Fibroblast of skin of right biceps (primary cell): ENCODE measurements around the gene ABCC9.

Experiments
- DNase-seq: peaks from one replicate; pipeline ENCODE4 v3.0.0-alpha.2; 2013

ABCC9 gene

GRCh38 chr12:21865846-21866245 lies 75.4 kb downstream of the ABCC9 start:
- DNase-seq, result no peak

- no peak for DNase-seq
These were observed 80.7 kb downstream of the ABCC9 start for GRCh38 chr12:21860534-21860933.

GRCh38 chr12:21860128-21860527 lies 81.1 kb downstream of the ABCC9 start:
- DNase-seq, result no peak

DNA sequence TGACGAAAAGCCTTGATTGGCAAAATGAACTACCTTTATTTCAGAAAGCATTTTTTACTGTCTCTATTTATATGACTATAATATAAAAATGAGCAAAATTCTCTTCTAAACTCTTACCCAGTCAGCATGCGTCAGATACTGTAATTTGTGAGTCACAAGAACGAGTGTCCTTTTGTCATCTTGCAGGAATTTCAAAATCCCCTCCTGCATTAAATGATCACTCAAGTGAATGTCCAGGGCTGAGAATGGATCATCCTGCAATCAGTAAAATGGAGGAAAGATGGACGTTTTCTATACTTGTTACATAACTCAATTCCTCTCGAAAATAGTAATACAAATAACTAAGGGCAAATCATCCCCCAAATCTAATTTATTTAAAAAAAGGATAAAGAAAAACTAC lies 89.0 kb downstream of the ABCC9 start:
- DNase-seq, result peak; percentile 78

GRCh38 chr12:21851151-21851550 lies 90.1 kb downstream of the ABCC9 start:
- no peak for DNase-seq

GRCh38 chr12:21850419-21850818 lies 90.8 kb downstream of the ABCC9 start:
- DNase-seq, result no peak

- no peak for DNase-seq
These were observed 91.3 kb downstream of the ABCC9 start for GRCh38 chr12:21849878-21850277.

DNA sequence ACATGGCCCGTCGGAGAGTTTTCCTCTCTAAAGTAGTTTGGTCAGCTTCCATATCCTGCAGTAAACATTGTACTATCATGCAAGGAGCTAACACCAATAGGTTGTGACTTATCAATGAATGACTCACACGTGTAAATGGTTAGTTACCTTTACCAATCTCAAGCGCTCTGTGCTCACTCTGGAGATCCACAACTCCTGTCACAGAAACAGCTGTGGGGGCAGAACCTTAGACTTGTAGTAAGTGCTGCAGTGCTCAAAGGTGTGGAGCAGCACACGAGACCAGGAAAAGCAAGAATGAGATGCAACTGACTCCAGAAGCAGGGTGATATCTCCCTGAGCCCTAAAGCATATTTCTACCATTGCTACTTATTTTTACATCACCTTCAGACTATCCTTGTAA lies 93.0 kb downstream of the ABCC9 start:
- DNase-seq, result no peak

- peak; percentile 7 for DNase-seq
These were observed 97.4 kb downstream of the ABCC9 start for GRCh38 chr12:21843795-21844194.

- DNase-seq, result no peak
These were observed 101.5 kb downstream of the ABCC9 start for GRCh38 chr12:21839776-21840175.

DNA sequence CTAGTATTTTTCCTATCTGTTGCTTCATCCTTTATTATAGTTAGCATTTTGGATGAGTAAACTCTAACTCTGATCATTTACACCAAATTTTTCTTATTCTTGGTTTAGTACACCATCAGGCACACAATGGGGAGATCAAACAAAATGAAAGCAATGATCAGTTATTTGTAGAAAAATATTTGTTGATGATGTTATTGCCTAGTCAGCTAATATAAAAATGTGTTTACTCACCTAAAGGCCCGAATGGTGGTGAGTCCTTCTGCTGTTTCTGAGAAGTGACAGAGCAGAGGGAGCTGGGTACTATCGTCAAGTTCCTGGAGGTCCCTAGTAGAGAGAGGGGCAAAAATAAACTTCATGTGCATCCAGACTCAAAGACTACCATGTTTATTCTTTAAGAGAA lies 103.4 kb downstream of the ABCC9 start:
- DNase-seq, result no peak

DNA sequence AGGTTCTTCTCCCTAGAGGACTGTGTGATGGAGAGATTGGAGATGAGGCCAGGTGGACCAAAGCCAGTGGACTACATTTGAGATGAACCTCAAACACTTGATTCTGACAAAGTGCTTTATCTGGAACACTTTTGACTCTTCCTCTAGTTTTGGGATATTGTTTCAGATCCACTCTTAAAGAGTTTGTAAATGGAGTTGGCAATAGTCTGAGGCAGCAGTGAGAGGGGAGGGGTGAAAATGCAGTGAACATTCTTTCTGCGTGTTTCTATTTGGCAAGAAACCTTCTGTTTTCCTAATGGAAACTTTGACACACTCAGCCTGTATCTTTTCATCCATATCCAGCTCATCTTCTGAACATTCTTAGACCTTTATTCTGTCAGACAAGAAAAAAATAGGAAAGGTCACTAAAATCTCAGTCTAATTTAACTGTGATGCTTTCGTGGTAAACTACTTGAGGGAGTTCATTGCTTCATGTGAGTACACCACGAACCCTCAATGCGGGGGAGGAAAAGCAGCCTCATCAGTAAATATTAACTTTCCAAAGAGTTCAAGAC lies 109.4 kb downstream of the ABCC9 start:
- peak; percentile 59 for DNase-seq

- DNase-seq, result peak; percentile 2
These were observed 112.4 kb downstream of the ABCC9 start for GRCh38 chr12:21828779-21829178.

DNA sequence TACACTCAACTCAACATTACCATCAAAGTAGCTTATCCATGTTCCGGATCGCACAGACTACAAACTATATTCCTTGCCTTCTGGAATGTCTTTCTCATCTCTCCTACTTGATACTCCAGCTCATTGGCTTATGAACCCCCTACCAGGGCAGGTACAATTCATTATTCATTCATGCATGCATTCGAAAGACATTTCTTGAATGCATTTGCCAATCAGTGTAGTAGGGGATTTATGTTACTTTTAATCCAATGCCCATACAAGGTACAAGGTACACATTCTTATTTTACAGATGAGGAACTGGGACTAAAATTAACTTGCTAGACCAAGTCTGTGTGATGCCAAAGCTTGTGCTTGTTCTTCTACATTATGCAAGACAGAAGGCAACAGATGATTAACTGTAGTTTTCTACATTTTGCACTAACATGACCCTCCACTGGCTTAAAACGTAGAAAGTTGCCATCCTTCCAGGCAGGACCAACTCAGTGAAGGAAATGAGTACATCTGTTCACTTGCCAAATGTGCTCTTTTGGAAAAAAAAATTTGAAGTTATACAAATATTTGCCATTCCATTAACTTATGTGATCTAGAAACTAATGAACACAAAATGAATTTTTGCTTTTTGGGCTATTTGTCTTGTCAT lies 113.0 kb downstream of the ABCC9 start:
- peak; percentile 3 for DNase-seq

DNA sequence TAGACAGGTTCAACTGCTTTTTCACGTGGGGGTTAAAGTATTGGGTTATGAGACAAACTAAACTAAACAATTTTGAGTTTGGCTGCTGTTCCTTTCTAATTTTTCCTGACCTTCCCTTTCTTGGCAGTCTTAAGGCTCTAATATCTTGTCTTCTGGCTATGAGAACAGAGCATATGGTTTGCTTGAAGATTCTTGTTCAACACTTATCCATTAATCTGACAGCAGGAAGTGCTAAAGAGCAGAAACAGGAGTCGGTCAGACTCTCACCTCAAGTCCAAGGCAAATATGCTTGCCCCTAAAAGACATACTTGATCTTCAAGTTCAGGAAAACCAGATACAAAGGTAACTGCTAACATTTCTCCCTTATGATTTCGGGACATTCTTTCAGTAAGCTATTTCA lies 114.1 kb downstream of the ABCC9 start:
- no peak for DNase-seq

DNA sequence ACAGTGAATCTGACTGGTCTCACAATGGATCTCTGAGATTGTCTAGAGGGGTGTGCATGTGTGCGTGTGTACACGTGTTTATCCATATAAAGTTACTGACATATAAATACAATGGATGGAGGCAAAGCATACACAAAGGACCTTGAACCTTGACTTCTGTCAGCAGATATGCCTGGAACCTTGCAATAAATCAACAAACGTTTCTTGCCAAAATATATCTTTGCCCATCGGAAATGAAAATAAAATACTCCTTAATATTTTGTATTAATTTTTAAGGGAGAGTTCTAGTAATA lies 114.7 kb downstream of the ABCC9 start:
- DNase-seq, result no peak

DNA sequence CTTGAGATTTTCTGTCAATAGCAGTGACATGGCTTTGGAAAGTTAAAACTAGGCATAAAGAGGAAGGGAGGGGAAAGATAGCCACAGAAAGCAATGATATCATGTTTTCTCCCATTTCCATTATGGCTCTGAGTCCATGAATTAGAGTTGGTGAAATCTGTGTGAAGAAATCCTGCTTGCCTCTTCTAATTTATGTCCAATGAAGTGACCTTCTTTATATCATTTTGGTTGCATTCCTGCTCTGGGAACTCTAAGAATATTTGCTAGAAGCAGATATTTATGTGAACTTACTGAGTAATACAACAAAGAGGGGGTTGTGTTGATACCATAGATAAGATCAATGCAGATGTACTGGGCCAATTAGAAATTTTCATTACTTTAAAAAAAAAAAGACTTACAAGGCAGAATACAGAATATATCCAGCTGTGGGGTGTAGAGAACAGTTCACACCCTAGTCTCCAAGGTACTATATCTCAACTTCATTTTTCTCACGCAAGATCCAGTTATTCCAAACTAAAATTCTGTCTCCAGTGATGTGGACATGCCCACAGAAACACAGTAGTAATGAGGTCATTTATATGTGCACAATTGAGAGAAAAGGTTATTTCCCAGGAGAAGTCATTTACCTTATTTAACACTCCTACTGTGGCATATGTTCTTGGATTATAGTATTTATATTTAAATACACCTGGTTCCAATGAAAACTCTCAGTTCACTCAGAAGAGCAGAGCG lies 115.2 kb downstream of the ABCC9 start:
- DNase-seq, result no peak

DNA sequence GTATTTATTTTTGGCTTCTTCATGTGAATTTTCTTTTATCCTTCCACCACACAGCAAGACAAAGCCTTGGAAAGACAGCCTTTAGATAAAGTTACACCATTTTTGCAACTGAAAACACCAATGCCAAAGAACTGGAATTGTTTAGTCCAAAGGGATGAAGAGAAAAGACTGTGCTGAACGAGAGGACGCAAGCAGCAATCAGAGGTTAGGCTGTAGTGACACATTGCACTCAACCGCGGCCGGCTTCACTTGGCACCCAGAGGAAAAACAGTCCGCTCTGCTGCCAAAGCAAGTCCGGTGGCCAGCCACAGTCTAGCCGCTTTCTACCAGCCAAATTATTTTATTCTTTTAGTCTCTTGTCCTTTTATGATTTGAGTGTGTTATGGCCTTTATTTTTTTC lies 117.6 kb downstream of the ABCC9 start:
- DNase-seq, result no peak

DNA sequence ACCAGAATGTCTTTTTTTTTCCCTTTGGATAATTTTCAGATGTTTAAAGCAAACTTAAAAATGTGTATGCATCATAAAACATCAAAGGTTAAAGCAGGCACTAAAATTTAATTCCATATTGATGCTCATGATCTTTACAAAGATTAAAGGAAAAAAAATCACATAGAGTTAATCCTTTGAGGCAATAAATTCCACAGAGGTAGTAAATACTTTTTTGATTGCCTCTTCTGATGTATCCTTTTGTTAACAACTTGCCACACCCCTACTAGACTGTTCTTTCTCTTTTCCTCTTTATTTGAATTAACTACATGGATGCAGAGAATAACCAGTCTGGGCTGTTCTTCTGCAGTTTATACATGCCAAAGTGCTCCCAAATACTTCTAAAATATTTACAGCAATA lies 121.5 kb downstream of the ABCC9 start:
- DNase-seq, result no peak

DNA sequence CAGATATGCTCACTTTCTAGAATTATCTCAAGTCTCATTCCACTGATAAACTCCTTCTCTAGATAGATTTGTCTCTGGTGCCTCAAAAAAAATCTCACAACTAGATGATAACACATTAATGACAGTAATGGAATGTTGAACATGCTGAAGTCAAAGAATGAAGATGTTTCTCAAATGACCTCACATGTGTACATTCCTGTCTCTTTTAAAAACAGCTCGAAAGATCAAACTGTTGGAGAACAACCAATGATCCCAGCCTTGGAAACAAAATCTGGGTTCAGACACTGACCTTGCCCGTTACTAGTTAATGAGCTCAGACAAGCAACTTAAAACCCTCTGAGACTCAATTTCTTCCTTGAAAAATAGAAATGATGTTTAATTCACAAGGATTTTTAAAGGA lies 122.0 kb downstream of the ABCC9 start:
- peak; percentile 57 for DNase-seq

DNA sequence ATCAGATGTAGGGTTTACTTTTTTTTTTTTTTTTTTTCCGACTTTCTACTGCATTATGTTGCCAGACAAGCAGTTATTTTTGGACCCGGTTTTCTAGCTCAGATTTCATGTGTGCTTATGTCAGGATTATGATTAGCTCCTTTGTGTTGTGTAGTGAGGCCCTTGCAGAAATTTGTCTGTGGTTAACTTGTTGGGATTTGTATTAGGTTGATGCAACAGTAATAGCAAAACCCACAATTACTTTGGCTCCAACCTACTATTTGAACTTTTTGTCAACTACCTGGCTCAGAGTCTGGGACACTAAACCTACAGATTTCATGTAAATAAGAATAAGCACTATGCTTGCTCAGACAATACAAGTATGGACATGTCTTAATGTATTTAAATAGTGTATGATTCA lies 122.6 kb downstream of the ABCC9 start:
- peak; percentile 49 for DNase-seq

DNA sequence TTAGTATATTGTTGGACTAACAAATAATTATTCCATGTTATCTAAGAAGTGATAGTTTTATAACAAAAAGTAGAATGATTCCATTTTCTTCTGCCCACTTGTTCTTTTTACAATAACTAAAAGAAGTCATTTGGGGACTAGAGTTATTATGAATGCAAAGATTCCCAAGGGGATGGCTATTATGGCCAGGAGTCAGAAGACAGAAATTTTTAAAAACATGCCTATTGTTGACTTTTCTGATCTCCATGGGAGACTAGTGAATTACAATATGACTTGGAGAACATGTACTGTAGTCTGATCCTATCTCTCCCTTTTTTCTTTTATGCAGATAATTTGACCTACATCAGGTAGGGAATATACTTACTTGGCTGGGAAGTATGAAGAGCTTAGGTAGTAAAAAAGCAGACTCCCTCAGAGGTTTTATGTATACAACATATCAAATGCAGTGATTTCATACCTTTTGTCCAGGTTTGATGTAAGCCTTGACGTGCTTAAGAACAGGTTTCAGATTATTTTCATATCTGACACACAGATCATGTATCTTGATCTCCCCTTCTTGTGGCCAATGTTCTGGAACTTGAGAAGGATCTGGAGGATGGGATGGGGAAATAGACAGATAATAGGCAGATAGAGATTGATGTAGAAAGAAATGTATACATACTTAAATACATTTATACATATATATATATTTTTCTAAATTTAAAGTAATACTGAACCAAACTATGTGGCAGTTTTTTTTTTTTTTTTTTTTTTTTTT lies 125.7 kb downstream of the ABCC9 start:
- peak; percentile 9 for DNase-seq

DNA sequence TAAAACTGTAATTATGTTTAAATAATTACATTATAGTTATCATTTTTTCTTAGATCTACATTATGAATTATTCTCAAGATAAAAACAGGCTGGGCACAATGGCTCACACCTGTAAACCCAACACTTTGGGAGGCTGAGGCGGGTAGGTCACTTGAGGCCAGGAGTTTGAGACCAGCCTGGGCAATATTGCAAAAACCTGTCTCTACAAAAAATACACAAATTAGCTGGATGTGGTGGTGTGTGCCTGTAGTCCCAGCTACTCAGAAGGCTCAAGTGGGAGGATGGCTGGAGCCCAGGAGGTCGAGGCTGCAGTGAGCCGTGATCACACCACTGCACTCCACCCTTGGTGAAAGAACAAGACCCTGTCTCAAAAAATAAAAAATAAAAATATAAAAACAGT lies 126.4 kb downstream of the ABCC9 start:
- DNase-seq, result no peak

GRCh38 chr12:21814327-21814726 lies 126.9 kb downstream of the ABCC9 start:
- no peak for DNase-seq
